ENCODE measurements around the gene CADM4.
A peak's percentile ranks its signal among the peaks of the same experiment; 100 is the strongest.

CADM4 gene

GRCh38 chr19:43633520-43633919 is 6.1 kb downstream of the CADM4 start:
- DNase-seq = no peak

- no peak for DNase-seq
These were observed 8.2 kb downstream of the CADM4 start for GRCh38 chr19:43631491-43631890.

GRCh38 chr19:43628646-43629326 is 10.9 kb downstream of the CADM4 start:
- no peak for DNase-seq

GRCh38 chr19:43626838-43627237 is 12.8 kb downstream of the CADM4 start:
- no peak for DNase-seq

- DNase-seq = no peak
These were observed 13.6 kb downstream of the CADM4 start for GRCh38 chr19:43625918-43626579.

- DNase-seq = peak; percentile 86
These were observed 14.7 kb downstream of the CADM4 start for GRCh38 chr19:43624933-43625332.

GRCh38 chr19:43623889-43624670 is 15.6 kb downstream of the CADM4 start:
- no peak for DNase-seq

- no peak for DNase-seq
These were observed 16.7 kb downstream of the CADM4 start for GRCh38 chr19:43622956-43623355.

GRCh38 chr19:43622070-43622469 is 17.6 kb downstream of the CADM4 start:
- DNase-seq = no peak

- peak; percentile 85 for DNase-seq
These were observed 19.3 kb downstream of the CADM4 start for GRCh38 chr19:43620061-43621001.

- DNase-seq = peak; percentile 90
These were observed 20.2 kb downstream of the CADM4 start, which contains the start of gene ZNF428 for GRCh38 chr19:43619262-43620060. Gene ZNF428, minus strand, starts transcription at chr19:43619629. Its CDS starts 5,325 bp downstream, at chr19:43614304.

GRCh38 chr19:43618921-43619261 is 20.8 kb downstream of the CADM4 start:
- DNase-seq = peak; percentile 36

GRCh38 chr19:43616954-43617353 is 22.7 kb downstream of the CADM4 start:
- DNase-seq = no peak

- no peak for DNase-seq
These were observed 23.3 kb downstream of the CADM4 start for GRCh38 chr19:43616306-43616705.

- no peak for DNase-seq
These were observed 27.3 kb downstream of the CADM4 start for GRCh38 chr19:43612374-43612773.

GRCh38 chr19:43611788-43612187 is 27.9 kb downstream of the CADM4 start, which contains the start of gene SRRM5:
Gene SRRM5, plus strand, starts transcription at chr19:43612088. Its CDS starts 34 bp downstream, at chr19:43612122.
- DNase-seq = no peak

- no peak for DNase-seq
These were observed 29.2 kb downstream of the CADM4 start for GRCh38 chr19:43610493-43610892.

GRCh38 chr19:43609872-43610271 is 29.8 kb downstream of the CADM4 start:
- no peak for DNase-seq

GRCh38 chr19:43607238-43608205 is 32.1 kb downstream of the CADM4 start:
- DNase-seq = no peak

- DNase-seq = no peak
These were observed 33.0 kb downstream of the CADM4 start for GRCh38 chr19:43606569-43607229.
